HG03342 (cell line): ENCODE results near the gene FBXW8.
"Not testable (repeated sequence)": the region's sequence is repeated elsewhere in the genome, so short reads cannot be mapped to it uniquely, and the experiment has no call there.

Source experiments
- ATAC-seq: cut with Tn5 transposase; IDR thresholded peaks from one replicate; pipeline ENCODE4 v1.9.1; 2021; ENCODE audit warnings: mild to moderate bottlenecking, moderate library complexity; ENCODE audit not compliant: unreplicated experiment

FBXW8 gene

GRCh38 chr12:117049295-117049694 is 138.5 kb downstream of the FBXW8 start:
- ATAC-seq: no peak

- ATAC-seq: no peak
Measured at GRCh38 chr12:117050060-117050459, 139.3 kb downstream of the FBXW8 start.

DNA sequence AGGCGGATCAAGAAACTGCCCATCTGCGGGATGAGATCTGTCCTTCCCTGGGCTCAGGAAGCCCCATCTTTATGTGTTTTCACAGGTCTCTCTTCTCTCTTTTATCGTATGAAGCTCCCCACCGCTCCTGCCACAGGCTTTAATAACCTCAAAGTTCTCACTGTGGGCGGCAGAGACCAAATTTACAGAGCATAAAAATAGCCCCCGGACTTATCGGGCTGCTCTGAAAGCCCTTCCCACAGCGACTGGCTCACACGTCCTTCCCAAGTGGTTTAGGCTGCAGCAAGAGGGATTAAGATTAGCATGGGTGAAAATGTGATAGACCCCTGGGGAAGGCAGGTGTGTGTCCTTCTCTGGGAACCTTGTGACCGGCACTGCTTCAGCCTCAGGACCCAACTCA is 140.6 kb downstream of the FBXW8 start:
- ATAC-seq: no peak

DNA sequence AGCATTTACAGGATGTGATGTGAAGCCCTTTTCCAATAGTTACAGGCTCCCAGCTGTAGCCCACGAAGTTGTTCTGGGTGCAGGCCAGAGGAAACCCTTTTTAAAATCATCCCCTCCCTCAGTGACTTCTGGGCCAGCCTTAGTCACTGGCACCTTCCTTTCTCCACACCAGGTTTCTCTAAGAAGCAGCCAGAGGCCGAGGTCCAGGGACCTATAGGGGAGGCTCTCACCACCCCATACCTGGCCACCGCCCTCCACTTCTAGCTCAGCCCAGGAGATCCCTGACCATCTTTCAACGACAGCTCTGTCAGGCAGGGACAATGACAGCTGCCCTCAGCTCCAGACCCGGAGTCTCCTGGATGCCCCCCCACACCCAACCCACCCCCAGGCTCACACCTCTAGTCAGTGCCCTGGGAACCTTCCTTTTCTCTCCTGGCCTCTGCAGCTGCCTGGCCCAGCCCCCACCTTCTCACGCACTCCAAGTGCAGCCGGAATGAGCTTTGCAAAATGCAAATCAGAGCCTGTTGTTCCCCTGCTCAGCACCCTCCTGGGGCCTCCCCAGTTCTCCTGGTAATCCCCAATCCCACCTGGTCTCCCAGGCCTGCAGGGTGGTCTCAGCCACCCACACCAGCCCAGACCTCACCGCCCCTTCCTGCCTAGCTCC is 141.8 kb downstream of the FBXW8 start:
- peak; percentile 67 for ATAC-seq

DNA sequence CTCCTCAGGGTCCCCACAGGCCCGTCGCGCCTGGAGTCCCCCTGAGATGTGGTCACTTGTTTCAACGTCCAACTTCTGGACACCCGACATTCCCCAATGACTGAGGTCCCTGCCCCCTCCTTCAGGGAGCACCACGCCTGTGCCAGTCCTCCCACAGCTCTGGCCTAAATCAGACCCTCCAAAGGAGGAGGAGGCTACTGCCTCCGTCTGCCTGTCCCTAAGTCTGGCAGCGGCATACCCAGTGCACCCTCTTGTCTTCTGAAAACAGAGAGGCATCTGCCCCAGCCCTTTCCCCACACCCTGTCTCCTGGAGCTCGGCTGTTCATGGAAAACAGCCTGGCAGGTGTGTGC is 142.3 kb downstream of the FBXW8 start:
- no peak for ATAC-seq

- ATAC-seq: no peak
Measured at GRCh38 chr12:117053597-117054201, 142.9 kb downstream of the FBXW8 start.

DNA sequence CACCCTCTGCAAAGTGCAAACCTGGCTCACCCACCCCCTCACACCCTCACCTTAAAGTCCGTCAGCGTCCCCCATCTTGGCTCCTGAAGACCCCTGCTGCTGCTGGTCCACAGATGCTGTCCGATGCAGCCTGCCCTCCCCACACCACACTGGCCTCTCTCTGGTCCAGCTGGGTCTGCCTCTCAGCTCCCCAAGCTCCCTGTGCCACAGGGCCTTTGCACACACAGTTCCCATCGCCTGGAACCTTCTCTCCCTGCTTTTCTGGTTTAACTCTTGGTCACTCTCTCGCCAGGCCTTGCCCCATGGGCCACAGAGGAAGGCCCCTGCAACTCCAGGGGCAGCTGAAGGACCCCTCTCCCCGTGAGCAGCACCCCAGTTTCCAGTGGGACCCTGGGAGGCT is 143.5 kb downstream of the FBXW8 start:
- ATAC-seq: no peak

DNA sequence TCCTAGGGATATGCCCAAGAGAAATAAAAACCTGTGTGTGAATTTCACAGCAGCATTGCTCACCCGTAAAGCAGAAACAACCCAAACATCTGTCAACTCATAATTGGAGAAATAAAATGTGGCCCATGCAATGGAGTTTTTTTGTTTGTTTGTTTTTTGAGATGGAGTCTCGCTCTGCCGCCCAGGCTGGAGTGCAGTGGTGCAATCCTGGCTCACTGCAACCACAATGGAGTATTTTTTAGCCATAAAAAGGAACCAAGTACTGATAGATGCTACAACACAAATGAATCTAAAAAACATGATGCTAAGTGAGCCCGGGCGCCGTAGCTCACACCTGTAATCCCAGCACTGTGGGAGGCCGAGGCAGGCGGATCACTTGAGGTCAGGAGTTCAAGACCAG is 146.9 kb downstream of the FBXW8 start:
- not testable (repeated sequence) for ATAC-seq

DNA sequence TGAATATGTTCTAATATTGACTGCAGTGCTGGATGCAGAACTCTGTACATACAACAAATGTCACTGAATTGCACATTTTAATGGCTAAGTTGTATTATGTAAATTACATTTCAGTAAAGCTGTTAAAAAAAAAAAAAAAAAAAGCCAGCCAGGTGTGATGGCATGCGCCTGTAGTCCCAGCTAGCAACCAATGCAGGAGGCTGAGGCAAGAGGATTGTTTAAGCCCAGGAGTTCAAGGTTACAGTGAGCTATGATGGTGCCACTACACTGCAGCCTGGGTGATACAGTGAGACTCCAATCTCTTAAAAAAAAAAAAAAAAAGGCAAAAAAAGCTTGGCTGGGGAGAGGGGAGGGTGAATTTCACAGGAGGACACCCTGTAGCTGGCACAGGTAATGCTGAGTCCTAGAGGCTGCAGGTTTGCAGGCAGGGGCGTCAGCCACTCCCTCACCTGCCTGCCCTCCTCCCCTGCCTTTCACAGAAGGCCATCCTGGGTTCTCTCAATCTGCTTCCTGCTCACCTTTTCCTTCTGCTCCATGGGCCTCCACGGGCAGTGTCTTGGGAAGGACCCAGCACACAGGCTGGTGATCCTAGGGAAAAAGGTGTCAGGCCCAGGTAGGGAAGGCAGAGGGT is 147.8 kb downstream of the FBXW8 start:
- no peak for ATAC-seq

DNA sequence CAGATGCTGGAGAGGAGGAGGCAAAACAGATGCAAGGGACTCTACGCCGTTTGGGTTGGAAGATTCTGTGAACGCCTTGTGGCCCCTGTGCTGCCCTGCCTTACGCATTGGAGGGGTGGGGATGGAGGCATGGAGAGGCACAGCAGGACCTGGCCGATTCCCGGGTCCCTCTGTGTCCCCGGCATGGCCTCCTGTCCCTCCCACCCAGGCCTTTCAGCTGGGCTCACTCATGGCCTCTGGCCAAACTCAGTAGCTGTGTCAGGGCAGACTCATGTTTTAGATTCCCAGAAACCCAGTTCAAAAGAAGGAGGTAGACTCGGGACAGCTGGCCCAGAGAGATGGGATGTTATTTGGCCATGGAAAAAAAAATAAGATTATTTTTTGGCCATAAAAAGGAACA is 148.4 kb downstream of the FBXW8 start:
- ATAC-seq: no peak

DNA sequence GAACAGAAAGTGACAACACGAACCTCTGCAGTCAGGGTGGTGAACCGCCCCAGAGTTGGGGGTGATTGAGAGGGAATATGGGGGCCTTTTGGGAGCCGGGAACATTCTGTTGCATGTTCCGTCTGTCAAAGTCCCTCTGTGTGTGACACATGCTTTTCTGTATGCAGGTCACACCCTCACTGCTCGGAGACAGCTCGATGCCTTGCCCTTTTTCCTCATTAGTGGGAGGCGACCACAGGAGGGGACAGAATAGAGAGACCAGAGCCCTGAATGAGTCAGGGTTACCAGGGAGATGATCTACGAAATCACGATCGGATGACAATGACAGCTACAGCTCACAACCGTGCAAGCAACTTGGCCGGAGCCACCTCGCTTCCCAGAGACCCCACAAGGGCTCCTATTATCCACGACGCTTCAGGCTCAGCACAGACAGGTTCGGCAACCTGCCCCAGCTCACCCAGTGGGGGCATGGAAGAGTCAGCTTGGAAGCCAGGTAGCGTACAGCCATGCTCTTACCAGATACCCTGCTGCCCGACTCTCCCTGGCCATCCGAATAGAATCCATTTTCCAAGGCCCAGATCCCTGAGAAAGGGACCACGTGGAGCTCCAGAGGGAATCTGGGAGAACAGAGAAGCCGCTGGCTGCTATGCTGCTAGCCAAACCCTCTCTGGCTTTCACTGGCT is 149.6 kb downstream of the FBXW8 start:
- ATAC-seq: no peak

DNA sequence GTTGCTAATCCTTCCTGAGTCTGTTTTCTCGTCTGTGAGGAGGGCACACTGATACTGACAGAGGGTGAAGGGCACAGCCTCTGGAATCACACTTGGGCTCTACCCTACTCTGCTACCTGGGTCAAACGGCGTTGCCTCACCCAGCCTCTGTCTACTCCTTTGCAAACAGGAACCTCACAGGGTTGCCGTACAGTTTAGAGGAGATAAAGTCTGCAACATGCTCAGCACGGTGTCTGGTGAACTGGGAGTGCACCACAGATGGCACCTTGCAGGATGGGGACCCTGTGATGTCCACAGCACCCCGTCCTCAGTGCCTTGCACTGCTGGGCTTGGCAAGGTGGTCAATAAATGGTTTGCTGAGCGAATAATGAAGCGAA is 150.2 kb downstream of the FBXW8 start:
- ATAC-seq: no peak

GRCh38 chr12:117061555-117062079 is 150.9 kb downstream of the FBXW8 start:
- no peak for ATAC-seq

GRCh38 chr12:117063162-117063911 is 152.6 kb downstream of the FBXW8 start:
- ATAC-seq: no peak

- ATAC-seq: no peak
Measured at GRCh38 chr12:117064049-117064448, 153.3 kb downstream of the FBXW8 start.

- ATAC-seq: no peak
Measured at GRCh38 chr12:117064596-117064995, 153.8 kb downstream of the FBXW8 start.

DNA sequence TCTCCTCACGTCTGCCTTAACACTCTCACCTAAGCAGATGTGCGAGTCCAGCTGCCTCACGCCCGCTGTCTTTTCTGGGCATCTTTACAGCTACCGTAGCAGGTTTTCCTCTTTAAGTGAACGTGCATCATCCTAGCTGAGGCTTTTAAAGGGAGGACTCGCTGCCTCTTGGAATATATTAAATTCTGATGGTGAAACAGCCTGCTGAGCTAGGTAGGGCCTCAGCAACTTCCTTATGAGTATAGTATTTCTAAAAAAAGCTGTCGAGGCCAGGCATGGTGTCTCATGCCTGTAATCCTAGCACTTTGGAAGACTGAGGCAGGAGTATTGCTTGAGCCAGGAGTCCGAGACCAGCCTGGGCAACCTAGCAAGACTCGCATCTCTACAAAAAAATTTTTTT is 156.3 kb downstream of the FBXW8 start:
- ATAC-seq: no peak

DNA sequence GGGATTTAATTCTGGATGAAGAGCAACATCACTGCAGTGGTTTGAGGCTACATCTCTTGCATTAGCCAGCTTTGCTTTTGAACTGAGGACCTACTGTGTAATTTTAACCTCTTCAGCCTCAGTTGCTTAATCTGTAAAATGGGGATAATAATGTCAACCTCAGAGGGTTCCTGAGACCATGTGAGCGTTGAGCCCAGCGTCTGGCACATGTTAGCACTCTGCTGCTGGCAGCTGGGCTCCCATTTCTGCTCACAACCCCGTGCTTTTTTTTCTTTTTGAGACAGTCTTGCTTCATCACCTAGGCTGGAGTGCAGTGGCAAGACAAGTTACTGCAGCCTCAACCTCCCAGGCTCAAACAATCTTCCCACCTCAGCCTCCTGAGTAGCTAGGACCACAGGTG is 156.9 kb downstream of the FBXW8 start:
- no peak for ATAC-seq

- ATAC-seq: no peak
Measured at GRCh38 chr12:117068492-117068891, 157.7 kb downstream of the FBXW8 start.

DNA sequence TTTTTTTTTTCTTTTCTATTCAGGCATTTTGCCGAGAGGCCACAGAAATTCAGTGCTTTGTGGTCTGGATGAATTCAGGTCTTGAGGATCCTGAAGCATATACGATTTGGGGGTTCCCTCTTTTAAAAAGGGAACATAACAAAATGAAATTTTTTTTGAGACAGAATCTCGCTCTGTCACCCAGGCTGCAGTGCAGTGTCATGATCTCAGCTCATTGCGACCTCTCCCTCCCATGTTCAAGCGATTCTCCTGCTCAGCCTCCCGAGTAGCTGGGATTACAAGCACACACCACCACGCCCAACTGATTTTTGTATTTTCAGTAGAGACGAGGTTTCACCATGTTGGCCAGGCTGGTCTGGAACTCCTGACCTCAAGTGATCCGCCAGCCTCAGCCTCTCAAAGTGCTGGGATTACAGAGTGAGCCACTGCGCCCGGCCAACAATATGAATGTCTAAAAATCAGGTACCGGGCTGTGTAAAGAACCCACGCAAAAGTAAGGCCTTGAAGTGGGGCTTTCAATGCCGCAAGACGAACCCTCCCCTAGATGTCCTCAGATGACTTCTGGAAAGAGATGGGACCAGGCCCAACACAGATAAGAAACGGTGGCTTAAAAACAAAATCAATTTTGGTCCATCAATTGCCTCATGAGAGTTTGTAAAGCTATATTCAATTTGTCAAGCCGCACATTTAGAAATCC is 158.5 kb downstream of the FBXW8 start:
- ATAC-seq: no peak
